ENCODE measurements around the gene MINDY4. TPM values are rescaled to one million over a fixed set of nuclear protein-coding genes. Genes with fewer than 3 reads are reported as not detected.
"Not testable (repeated sequence)": the region's sequence is repeated elsewhere in the genome, so short reads cannot be mapped to it uniquely, and the experiment has no call there.

Gene MINDY4
- total and polyA plus RNA-seq, 2 of the 4 experiments (the other 2 are of a cell fraction) = 1.8 to 3.6 TPM

GRCh38 chr7:30807477-30807876, 36.3 kb downstream of the MINDY4 start:
- H3K4me2 ChIP-seq (ENCODE audit: low read depth, low read length); H3K18ac ChIP-seq (ENCODE audit: low read depth, low read length); H3K23ac ChIP-seq (ENCODE audit: low read depth, low read length); H3K9ac ChIP-seq (ENCODE audit: low read depth, low read length); H2AK5ac ChIP-seq (ENCODE audit: low read depth, low read length); in situ Hi-C loops (cut with MboI; ENCODE audit: low sequenced_read_pairs); H2AFZ ChIP-seq (replicated peaks; ENCODE audit: low read length, poor library complexity); H4K8ac ChIP-seq (ENCODE audit: low read depth in 2 of 2, low read length in 2 of 2); POLR2A ChIA-PET (ENCODE audit: unreplicated experiment); H3K36me3 ChIP-seq (ENCODE audit: control insufficient read depth, insufficient read depth, low read length); H3K4me3 ChIP-seq (ENCODE audit: insufficient read depth, low read depth, low read length); H4K5ac ChIP-seq (ENCODE audit: low read depth, low read length); dilution Hi-C loops (cut with HindIII; ENCODE audit: low sequenced_read_pairs, unreplicated experiment); ATAC-seq (ENCODE audit: low read depth); H4K20me1 ChIP-seq (ENCODE audit: insufficient read depth, low read length); CTCF ChIA-PET; H4K91ac ChIP-seq (ENCODE audit: insufficient read depth, low read depth, low read length); H2BK15ac ChIP-seq (ENCODE audit: low read depth, low read length); H3K56ac ChIP-seq (ENCODE audit: extremely low read depth, insufficient read depth, low read length); H2AK9ac ChIP-seq (replicated peaks; ENCODE audit: low read depth, low read length, poor library complexity); H2BK20ac ChIP-seq (ENCODE audit: low read depth, low read length); H3K9me3 ChIP-seq (ENCODE audit: control insufficient read depth, insufficient read depth, low read length); H2BK120ac ChIP-seq (ENCODE audit: low read depth, low read length); H3K27ac ChIP-seq (ENCODE audit: insufficient read depth, low read length); H3K14ac ChIP-seq (replicated peaks; ENCODE audit: low read depth, low read length); BruUV-seq (replicated peaks); H3K27me3 ChIP-seq (ENCODE audit: control insufficient read depth, insufficient read depth, low read length); H2BK5ac ChIP-seq (ENCODE audit: low read depth, low read length, poor library complexity, severe bottlenecking); H3K4ac ChIP-seq (ENCODE audit: low read depth, low read length); DNase-seq: not testable (repeated sequence)
- Histone ChIP-seq H3K4me1 (ENCODE audit: control insufficient read depth, insufficient read depth, low read length) (peaks cover 15% of the 10 kb centered on the region), H3K9me1 (ENCODE audit: insufficient read depth, low read length) (peaks cover 16% of the 10 kb centered on the region), H3K79me1 (ENCODE audit: low read depth in 1 of 2, low read length in 2 of 2) (peaks cover 0 to 15% of the 10 kb centered on the region in 2 experiments; a peak in 2 of 4 replicates)
- intact Hi-C loops (cut with micrococcal nuclease) = loop anchor here (10.0 kb wide), 3 partner anchors 637 to 1397 kb away; no protein-coding TSS in a partner anchor
- 100% methylated on average over 5 of the region's 8 CpGs; no CpG with 5 or more reads in 1 of the 2 experiments for WGBS, 2 experiments (ENCODE audit: extremely low coverage in 2 of 2, insufficient read length in 1 of 2)

- in situ Hi-C loops (cut with MboI; ENCODE audit: low sequenced_read_pairs); H3K9me3 ChIP-seq (ENCODE audit: control insufficient read depth, insufficient read depth, low read length): not testable (repeated sequence)
- intact Hi-C loops (cut with micrococcal nuclease) = loop anchor here (10.0 kb wide), 3 partner anchors 637 to 1397 kb away; no protein-coding TSS in a partner anchor
Observed at GRCh38 chr7:30807941-30808340, 36.7 kb downstream of the MINDY4 start.

More at GRCh38 chr7:30807941-30808340, 36.7 kb downstream of the MINDY4 start:
- H2BK120ac ChIP-seq (ENCODE audit: low read depth, low read length); H3K18ac ChIP-seq (ENCODE audit: low read depth, low read length); H2BK5ac ChIP-seq (ENCODE audit: low read depth, low read length, poor library complexity, severe bottlenecking); H2AK5ac ChIP-seq (ENCODE audit: low read depth, low read length); H4K5ac ChIP-seq (ENCODE audit: low read depth, low read length); H3K27ac ChIP-seq (ENCODE audit: insufficient read depth, low read length); H4K20me1 ChIP-seq (ENCODE audit: insufficient read depth, low read length); H3K23ac ChIP-seq (ENCODE audit: low read depth, low read length); ATAC-seq (ENCODE audit: low read depth); CTCF ChIA-PET; H3K4me3 ChIP-seq (ENCODE audit: insufficient read depth, low read depth, low read length); DNase-seq; H2BK20ac ChIP-seq (ENCODE audit: low read depth, low read length); H3K4ac ChIP-seq (ENCODE audit: low read depth, low read length); H2AK9ac ChIP-seq (replicated peaks; ENCODE audit: low read depth, low read length, poor library complexity); H4K8ac ChIP-seq (ENCODE audit: low read depth in 2 of 2, low read length in 2 of 2); H2AFZ ChIP-seq (replicated peaks; ENCODE audit: low read length, poor library complexity); H3K36me3 ChIP-seq (ENCODE audit: control insufficient read depth, insufficient read depth, low read length); H3K56ac ChIP-seq (ENCODE audit: extremely low read depth, insufficient read depth, low read length); BruUV-seq (replicated peaks); H3K14ac ChIP-seq (replicated peaks; ENCODE audit: low read depth, low read length); POLR2A ChIA-PET (ENCODE audit: unreplicated experiment); H3K27me3 ChIP-seq (ENCODE audit: control insufficient read depth, insufficient read depth, low read length); dilution Hi-C loops (cut with HindIII; ENCODE audit: low sequenced_read_pairs, unreplicated experiment); H3K9ac ChIP-seq (ENCODE audit: low read depth, low read length); H4K91ac ChIP-seq (ENCODE audit: insufficient read depth, low read depth, low read length); H3K4me2 ChIP-seq (ENCODE audit: low read depth, low read length); H2BK15ac ChIP-seq (ENCODE audit: low read depth, low read length): not testable (repeated sequence)
- Histone ChIP-seq H3K4me1 (ENCODE audit: control insufficient read depth, insufficient read depth, low read length) (peaks cover 15% of the 10 kb centered on the region), H3K9me1 (ENCODE audit: insufficient read depth, low read length) (peaks cover 16% of the 10 kb centered on the region), H3K79me1 (ENCODE audit: low read depth in 1 of 2, low read length in 2 of 2) (peaks cover 0 to 15% of the 10 kb centered on the region in 2 experiments; a peak in 2 of 4 replicates)
- WGBS, 2 experiments (ENCODE audit: extremely low coverage in 2 of 2, insufficient read length in 1 of 2) = 99% methylated on average over 8 of the region's 13 CpGs; no CpG with 5 or more reads in 1 of the 2 experiments

All from IMR-90 (cell line).